Vagina (tissue), 2 donors: ENCODE measurements around the gene PPIB. TPM values are rescaled to one million over a fixed set of nuclear protein-coding genes. Genes with fewer than 3 reads are reported as not detected.

Experiments used
- DNase-seq, 2 donors: peaks; one replicate each; pipeline ENCODE4 v3.0.0-alpha.2; 2017; ENCODE audit errors: extremely low spot score in 2 of 2
- H3K27ac ChIP-seq: fragments of 200-600 bp; sonication (generic); one replicate; pipeline ENCODE4 v1.5.1; 2019
- H3K27me3 ChIP-seq: fragments of 200-600 bp; sonication (generic); one replicate; pipeline ENCODE4 v1.5.1; 2019
- H3K36me3 ChIP-seq, 2 donors: fragments of 200-600 bp; sonication (generic); one replicate each; pipeline ENCODE4 v1.5.1; 2017 to 2019
- H3K4me1 ChIP-seq: fragments of 200-600 bp; sonication (generic); one replicate; pipeline ENCODE4 v1.5.1; 2019
- H3K4me3 ChIP-seq, 2 donors: fragments of 200-600 bp; sonication (generic); 1 replicate in 1 of 2; 2 replicates in 1 of 2; pipeline ENCODE4 v1.5.1; 2016 to 2019
- H3K9me3 ChIP-seq: fragments of 200-600 bp; sonication (generic); one replicate; pipeline ENCODE4 v1.5.1; 2019
- POLR2A ChIP-seq, 2 donors: fragments of 450-650 bp; IDR thresholded peaks; one replicate each; pipeline ENCODE4 v1.6.1; 2017; ENCODE audit warnings: antibody characterized with exemption in 2 of 2, mild to moderate bottlenecking in 2 of 2, moderate library complexity in 2 of 2
- POLR2AphosphoS5 ChIP-seq, 2 donors: sonication (generic); formaldehyde crosslinking; IDR thresholded peaks; one replicate each; pipeline ENCODE4 v1.9.0; 2017; ENCODE audit warnings: antibody characterized with exemption in 2 of 2, mild to moderate bottlenecking in 2 of 2, low read depth in 1 of 2; ENCODE audit not compliant: insufficient read depth in 1 of 2
- intact Hi-C: fragments of 100-400 bp; cut with DNase I; formaldehyde crosslinking; loops from one replicate; pipeline ENCODE4 v1.15.1; 2023
- total RNA-seq: library from RNA; depleted of rRNA; stranded (reverse); fragments of >200 nt; gene quantifications from one replicate; pipeline ENCODE4 v1.2.3, GENCODE V29; 2016
- TF ChIP-seq, protein P1 (sequence below), 3 experiments: fragments of 450-650 bp in 2 of 3; fragments of 200-600 bp in 1 of 3; sonication (generic) in 1 of 3; IDR thresholded peaks; one replicate each; pipeline ENCODE4 v1.5.1; 2017 to 2019; ENCODE audit warnings: antibody characterized with exemption in 3 of 3, mild to moderate bottlenecking in 2 of 3, moderate library complexity in 2 of 3

The PPIB gene
- total RNA-seq, 1 donor from 2014 or later, result 451 TPM

DNA sequence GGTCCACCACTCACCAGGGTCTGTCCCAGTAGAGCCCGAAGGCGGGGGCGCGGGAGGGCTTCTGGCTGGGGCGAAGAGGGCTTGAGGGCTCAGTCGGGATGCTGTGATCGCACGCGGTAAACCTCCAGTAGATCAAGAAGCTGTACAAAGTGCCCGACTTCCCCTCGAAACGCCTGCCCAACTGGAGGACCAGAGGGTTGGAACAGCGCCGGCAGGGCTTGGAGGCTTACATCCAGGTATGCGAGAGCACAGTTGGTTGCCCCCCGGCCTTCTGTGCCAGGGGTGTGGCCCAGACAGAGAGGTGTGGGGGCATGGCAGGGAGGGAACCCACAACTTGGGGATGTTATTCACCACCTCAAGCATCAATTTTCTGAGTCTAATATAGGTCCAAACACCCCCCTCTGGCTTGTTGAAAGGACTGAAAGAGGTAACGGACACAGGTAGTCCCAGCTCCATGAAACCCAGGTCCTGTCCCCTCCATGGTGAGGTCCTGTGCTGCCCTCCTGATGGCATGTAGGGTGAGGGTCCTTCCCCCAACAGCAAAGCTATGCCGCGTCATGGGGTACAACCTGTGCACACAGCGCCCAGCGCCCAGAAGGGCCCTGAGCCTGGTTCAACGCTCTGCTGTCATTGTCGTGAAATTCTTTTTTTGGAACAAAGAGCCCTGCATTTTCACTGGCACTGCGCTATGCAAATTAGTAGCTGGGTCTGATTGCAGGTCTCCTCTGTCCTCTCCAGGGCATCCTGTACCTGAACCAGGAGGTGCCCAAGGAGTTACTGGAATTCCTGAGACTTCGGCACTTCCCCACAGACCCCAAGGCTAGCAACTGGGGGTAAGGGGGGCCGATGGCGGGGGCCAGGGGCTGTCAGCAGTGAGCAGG is 10.1 kb downstream of the PPIB start:
- no peak for DNase-seq
- Histone ChIP-seq H3K4me1 (peaks cover 35% of the 10 kb centered on the region), H3K4me3 (peak overlapping the region; percentile 39 to 40), H3K36me3 (peaks cover 0 to 29% of the 10 kb centered on the region in 2 donors), H3K27me3 (no peaks in the 10 kb centered on the region), H3K27ac (peak overlapping the region; percentile 0), H3K9me3 (no peaks in the 10 kb centered on the region)
- TF ChIP-seq, protein P1, sequence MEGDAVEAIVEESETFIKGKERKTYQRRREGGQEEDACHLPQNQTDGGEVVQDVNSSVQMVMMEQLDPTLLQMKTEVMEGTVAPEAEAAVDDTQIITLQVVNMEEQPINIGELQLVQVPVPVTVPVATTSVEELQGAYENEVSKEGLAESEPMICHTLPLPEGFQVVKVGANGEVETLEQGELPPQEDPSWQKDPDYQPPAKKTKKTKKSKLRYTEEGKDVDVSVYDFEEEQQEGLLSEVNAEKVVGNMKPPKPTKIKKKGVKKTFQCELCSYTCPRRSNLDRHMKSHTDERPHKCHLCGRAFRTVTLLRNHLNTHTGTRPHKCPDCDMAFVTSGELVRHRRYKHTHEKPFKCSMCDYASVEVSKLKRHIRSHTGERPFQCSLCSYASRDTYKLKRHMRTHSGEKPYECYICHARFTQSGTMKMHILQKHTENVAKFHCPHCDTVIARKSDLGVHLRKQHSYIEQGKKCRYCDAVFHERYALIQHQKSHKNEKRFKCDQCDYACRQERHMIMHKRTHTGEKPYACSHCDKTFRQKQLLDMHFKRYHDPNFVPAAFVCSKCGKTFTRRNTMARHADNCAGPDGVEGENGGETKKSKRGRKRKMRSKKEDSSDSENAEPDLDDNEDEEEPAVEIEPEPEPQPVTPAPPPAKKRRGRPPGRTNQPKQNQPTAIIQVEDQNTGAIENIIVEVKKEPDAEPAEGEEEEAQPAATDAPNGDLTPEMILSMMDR (IDR thresholded peaks at IDR 0.05), result no peak
- no peak for TF ChIP-seq POLR2A (IDR thresholded peaks at IDR 0.05)
- TF ChIP-seq POLR2AphosphoS5 (IDR thresholded peaks at IDR 0.05; ENCODE audit: insufficient read depth in 1 of 2, low read depth in 1 of 2), result no peak
- intact Hi-C loops, result loop anchor here (10.0 kb wide), 1 partner anchor 58 kb away; the partner anchor contains the start of genes CIAO2A and SNX1

DNA sequence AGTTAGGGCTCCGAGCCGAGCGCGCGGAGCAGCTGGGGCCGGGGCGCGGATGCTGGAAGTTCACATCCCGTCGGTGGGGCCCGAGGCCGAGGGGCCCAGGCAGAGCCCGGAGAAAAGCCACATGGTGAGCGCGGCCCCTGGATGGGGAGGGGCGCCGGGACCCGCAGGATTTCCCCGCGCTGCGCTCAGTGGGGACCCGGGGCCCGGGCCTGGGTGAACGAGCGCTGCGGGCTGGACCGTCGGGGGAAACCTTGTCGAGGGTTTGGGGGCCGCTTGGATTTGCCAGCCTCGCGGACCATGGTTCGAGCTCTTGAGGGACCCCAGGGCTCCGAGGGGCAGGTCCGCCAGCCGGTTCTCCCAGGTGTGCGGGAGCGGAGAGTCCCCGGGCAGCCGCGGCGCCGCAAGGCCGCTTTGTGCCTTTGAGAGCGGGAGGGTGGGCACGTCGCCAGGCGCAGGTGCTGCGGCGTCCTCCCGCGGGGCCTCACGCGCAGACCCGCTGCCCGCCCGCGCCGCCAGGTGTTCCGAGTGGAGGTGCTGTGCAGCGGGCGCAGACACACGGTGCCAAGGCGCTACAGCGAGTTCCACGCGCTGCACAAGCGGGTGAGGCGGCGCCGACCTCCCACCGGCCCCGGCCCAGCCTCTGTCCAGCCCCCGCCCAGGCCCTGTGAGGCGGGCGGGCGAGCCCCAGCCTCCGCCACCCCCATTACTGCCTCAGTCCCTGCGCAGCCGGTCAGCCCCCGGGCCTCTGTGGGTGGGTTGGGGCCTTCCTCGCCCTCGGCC is 10.9 kb downstream of the PPIB start, which contains the start of gene SNX22:
Gene SNX22, plus strand, starts transcription at position 5 of the 780 bp plus-strand sequence. Its CDS starts 45 bp downstream, at position 50.
- peaks cover 35% of the 10 kb centered on the region for H3K4me1 ChIP-seq
- no peak for DNase-seq
- intact Hi-C loops, result loop anchor here (10.0 kb wide), 1 partner anchor 57 kb away; the partner anchor contains the start of genes CIAO2A and SNX1
- H3K27ac ChIP-seq, result peak within 1 kb of the TSS; percentile 0
- TF ChIP-seq POLR2A (IDR thresholded peaks at IDR 0.05), result no peak
- TF ChIP-seq POLR2AphosphoS5 (IDR thresholded peaks at IDR 0.05; ENCODE audit: insufficient read depth in 1 of 2, low read depth in 1 of 2), result no peak
- TF ChIP-seq, protein P1 (IDR thresholded peaks at IDR 0.05), result no peak
- H3K27me3 ChIP-seq, result no peaks in the 10 kb centered on the region
- H3K9me3 ChIP-seq, result no peaks in the 10 kb centered on the region
- H3K4me3 ChIP-seq, result peak within 1 kb of the TSS; percentile 39 to 40
- peaks cover 0 to 21% of the 10 kb centered on the region in 2 donors for H3K36me3 ChIP-seq

- Histone ChIP-seq H3K27ac (no peak overlapping the region), H3K4me3 (no peak overlapping the region), H3K36me3 (peaks cover 0 to 9% of the 10 kb centered on the region in 2 donors), H3K27me3 (no peaks in the 10 kb centered on the region), H3K4me1 (peaks cover 35% of the 10 kb centered on the region), H3K9me3 (no peaks in the 10 kb centered on the region)
- TF ChIP-seq POLR2AphosphoS5 (IDR thresholded peaks at IDR 0.05; ENCODE audit: insufficient read depth in 1 of 2, low read depth in 1 of 2), result no peak
- TF ChIP-seq, protein P1 (IDR thresholded peaks at IDR 0.05), result no peak
- no peak for TF ChIP-seq POLR2A (IDR thresholded peaks at IDR 0.05)
- no peak for DNase-seq
- intact Hi-C loops, result loop anchor here (10.0 kb wide), 1 partner anchor 55 kb away; the partner anchor contains the start of genes CIAO2A and SNX1
Observed at GRCh38 chr15:64149893-64150578, 12.8 kb downstream of the PPIB start.

- intact Hi-C loops, result no loop called here
Observed at GRCh38 chr15:64149424-64149823, 13.4 kb downstream of the PPIB start.

More at GRCh38 chr15:64149424-64149823, 13.4 kb downstream of the PPIB start:
- Histone ChIP-seq H3K4me1 (peaks cover 34% of the 10 kb centered on the region), H3K27me3 (no peaks in the 10 kb centered on the region), H3K4me3 (no peak overlapping the region), H3K27ac (no peak overlapping the region), H3K9me3 (no peaks in the 10 kb centered on the region), H3K36me3 (peaks cover 0 to 13% of the 10 kb centered on the region in 2 donors)
- DNase-seq, result no peak
- no peak for TF ChIP-seq POLR2A (IDR thresholded peaks at IDR 0.05)
- no peak for TF ChIP-seq POLR2AphosphoS5 (IDR thresholded peaks at IDR 0.05; ENCODE audit: insufficient read depth in 1 of 2, low read depth in 1 of 2)
- TF ChIP-seq, protein P1 (IDR thresholded peaks at IDR 0.05), result no peak
